Stimulated activated naive CD8-positive, alpha-beta T cell treated with anti-CD3 and anti-CD28 coated beads, Interleukin-15, Interleukin-2, amounts not matched to agents 100 ng/mL and 50 ng/mL, for 24 hours (primary cell): Measurements from ENCODE around the gene BLTP3B.
A peak's percentile ranks its signal among the peaks of the same experiment; 100 is the strongest.

Source experiments
- H3K27ac Mint-ChIP-seq: one replicate; pipeline ENCODE4 v1.8.0; 2021; ENCODE audit warnings: mild to moderate bottlenecking, mixed read lengths
- H3K27me3 Mint-ChIP-seq: one replicate; pipeline ENCODE4 v1.8.0; 2021; ENCODE audit warnings: mixed read lengths
- H3K36me3 Mint-ChIP-seq: one replicate; pipeline ENCODE4 v1.8.0; 2021; ENCODE audit warnings: low read depth, mixed read lengths
- H3K4me1 Mint-ChIP-seq: one replicate; pipeline ENCODE4 v1.8.0; 2021; ENCODE audit warnings: low read depth, mixed read lengths
- H3K4me3 Mint-ChIP-seq: one replicate; pipeline ENCODE4 v1.8.0; 2021; ENCODE audit warnings: mild to moderate bottlenecking, mixed read lengths
- H3K9me3 Mint-ChIP-seq: one replicate; pipeline ENCODE4 v1.8.0; 2021; ENCODE audit warnings: mixed read lengths

Gene BLTP3B

GRCh38 chr12:100171248-100171647, 28.6 kb upstream of the BLTP3B start:
- Mint-ChIP-seq H3K9me3 (no peaks in the 10 kb centered on the region), H3K27me3 (no peaks in the 10 kb centered on the region), H3K27ac (no peak overlapping the region), H3K4me3 (no peak overlapping the region), H3K4me1 (no peaks in the 10 kb centered on the region), H3K36me3 (peaks cover 11% of the 10 kb centered on the region)

- H3K4me3 Mint-ChIP-seq: no peak overlapping the region
- peaks cover 10% of the 10 kb centered on the region for H3K36me3 Mint-ChIP-seq
- no peaks in the 10 kb centered on the region for H3K4me1 Mint-ChIP-seq
- H3K27me3 Mint-ChIP-seq: no peaks in the 10 kb centered on the region
- no peak overlapping the region for H3K27ac Mint-ChIP-seq
- no peaks in the 10 kb centered on the region for H3K9me3 Mint-ChIP-seq
These were observed 27.7 kb upstream of the BLTP3B start for GRCh38 chr12:100170313-100170858.

GRCh38 chr12:100169345-100169744, 26.7 kb upstream of the BLTP3B start:
- Mint-ChIP-seq H3K36me3 (peaks cover 1% of the 10 kb centered on the region), H3K27me3 (no peaks in the 10 kb centered on the region), H3K4me3 (no peak overlapping the region)

GRCh38 chr12:100168562-100168961, 25.9 kb upstream of the BLTP3B start:
- no peak overlapping the region for H3K27ac Mint-ChIP-seq
- no peak overlapping the region for H3K4me3 Mint-ChIP-seq
- H3K36me3 Mint-ChIP-seq: no peaks in the 10 kb centered on the region
- no peaks in the 10 kb centered on the region for H3K27me3 Mint-ChIP-seq
- H3K4me1 Mint-ChIP-seq: peaks cover 7% of the 10 kb centered on the region
- no peaks in the 10 kb centered on the region for H3K9me3 Mint-ChIP-seq

More at GRCh38 chr12:100169345-100169744, 26.7 kb upstream of the BLTP3B start:
- no peak overlapping the region for H3K27ac Mint-ChIP-seq
- H3K9me3 Mint-ChIP-seq: no peaks in the 10 kb centered on the region
- H3K4me1 Mint-ChIP-seq: no peaks in the 10 kb centered on the region

- no peak overlapping the region for H3K4me3 Mint-ChIP-seq
- no peak overlapping the region for H3K27ac Mint-ChIP-seq
- no peaks in the 10 kb centered on the region for H3K36me3 Mint-ChIP-seq
- H3K27me3 Mint-ChIP-seq: no peaks in the 10 kb centered on the region
- H3K4me1 Mint-ChIP-seq: peaks cover 10% of the 10 kb centered on the region
- no peaks in the 10 kb centered on the region for H3K9me3 Mint-ChIP-seq
These were observed 23.6 kb upstream of the BLTP3B start for GRCh38 chr12:100166232-100166631.

GRCh38 chr12:100165356-100165755, 22.7 kb upstream of the BLTP3B start:
- no peak overlapping the region for H3K4me3 Mint-ChIP-seq
- H3K27me3 Mint-ChIP-seq: no peaks in the 10 kb centered on the region
- H3K4me1 Mint-ChIP-seq: peaks cover 10% of the 10 kb centered on the region
- H3K27ac Mint-ChIP-seq: no peak overlapping the region
- no peaks in the 10 kb centered on the region for H3K9me3 Mint-ChIP-seq
- no peaks in the 10 kb centered on the region for H3K36me3 Mint-ChIP-seq

GRCh38 chr12:100164153-100164704, 21.6 kb upstream of the BLTP3B start:
- Mint-ChIP-seq H3K27ac (no peak overlapping the region), H3K36me3 (no peaks in the 10 kb centered on the region), H3K4me3 (peak overlapping the region; percentile 52), H3K9me3 (no peaks in the 10 kb centered on the region), H3K4me1 (peaks cover 10% of the 10 kb centered on the region), H3K27me3 (no peaks in the 10 kb centered on the region)

- H3K27ac Mint-ChIP-seq: no peak overlapping the region
- H3K36me3 Mint-ChIP-seq: no peaks in the 10 kb centered on the region
- no peaks in the 10 kb centered on the region for H3K9me3 Mint-ChIP-seq
- no peaks in the 10 kb centered on the region for H3K27me3 Mint-ChIP-seq
- H3K4me1 Mint-ChIP-seq: peaks cover 10% of the 10 kb centered on the region
- peak overlapping the region; percentile 52 for H3K4me3 Mint-ChIP-seq
These were observed 20.9 kb upstream of the BLTP3B start for GRCh38 chr12:100163416-100164152.

GRCh38 chr12:100159391-100160104, 16.9 kb upstream of the BLTP3B start:
- no peaks in the 10 kb centered on the region for H3K9me3 Mint-ChIP-seq
- no peaks in the 10 kb centered on the region for H3K27me3 Mint-ChIP-seq
- no peaks in the 10 kb centered on the region for H3K36me3 Mint-ChIP-seq

GRCh38 chr12:100158535-100158934, 15.9 kb upstream of the BLTP3B start:
- no peak overlapping the region for H3K4me3 Mint-ChIP-seq
- no peaks in the 10 kb centered on the region for H3K9me3 Mint-ChIP-seq

More at GRCh38 chr12:100159391-100160104, 16.9 kb upstream of the BLTP3B start:
- Mint-ChIP-seq H3K4me1 (peaks cover 10% of the 10 kb centered on the region), H3K4me3 (no peak overlapping the region), H3K27ac (no peak overlapping the region)

GRCh38 chr12:100157427-100157821, 14.8 kb upstream of the BLTP3B start:
- no peak overlapping the region for H3K27ac Mint-ChIP-seq
- H3K4me3 Mint-ChIP-seq: no peak overlapping the region
- no peaks in the 10 kb centered on the region for H3K27me3 Mint-ChIP-seq
- H3K36me3 Mint-ChIP-seq: no peaks in the 10 kb centered on the region
- H3K4me1 Mint-ChIP-seq: no peaks in the 10 kb centered on the region
- H3K9me3 Mint-ChIP-seq: no peaks in the 10 kb centered on the region

More at GRCh38 chr12:100158535-100158934, 15.9 kb upstream of the BLTP3B start:
- Mint-ChIP-seq H3K27me3 (no peaks in the 10 kb centered on the region), H3K27ac (no peak overlapping the region), H3K4me1 (peaks cover 3% of the 10 kb centered on the region), H3K36me3 (no peaks in the 10 kb centered on the region)

- Mint-ChIP-seq H3K4me3 (no peak overlapping the region), H3K36me3 (no peaks in the 10 kb centered on the region), H3K27ac (no peak overlapping the region), H3K4me1 (no peaks in the 10 kb centered on the region), H3K9me3 (no peaks in the 10 kb centered on the region), H3K27me3 (no peaks in the 10 kb centered on the region)
These were observed 14.2 kb upstream of the BLTP3B start for GRCh38 chr12:100156731-100157426.

- no peaks in the 10 kb centered on the region for H3K27me3 Mint-ChIP-seq
- no peak overlapping the region for H3K27ac Mint-ChIP-seq
- H3K4me1 Mint-ChIP-seq: no peaks in the 10 kb centered on the region
- no peaks in the 10 kb centered on the region for H3K36me3 Mint-ChIP-seq
- no peaks in the 10 kb centered on the region for H3K9me3 Mint-ChIP-seq
- H3K4me3 Mint-ChIP-seq: no peak overlapping the region
These were observed 12.0 kb upstream of the BLTP3B start for GRCh38 chr12:100154474-100155247.

GRCh38 chr12:100153131-100153530, 10.5 kb upstream of the BLTP3B start:
- Mint-ChIP-seq H3K4me3 (no peak overlapping the region), H3K27ac (no peak overlapping the region), H3K36me3 (no peaks in the 10 kb centered on the region), H3K9me3 (no peaks in the 10 kb centered on the region), H3K4me1 (no peaks in the 10 kb centered on the region), H3K27me3 (no peaks in the 10 kb centered on the region)
